Testis (tissue), 3 donors: ENCODE data around the gene PDE6H. TPM values are rescaled to one million over a fixed set of nuclear protein-coding genes. Genes with fewer than 3 reads are reported as not detected.

ENCODE experiments used
- DNase-seq: peaks from one replicate; pipeline ENCODE4 v3.0.0-alpha.2; 2019
- H3K27ac ChIP-seq, 2 donors: fragments of 200-600 bp; sonication (generic); one replicate each; pipeline ENCODE4 v1.5.1; 2019
- H3K27me3 ChIP-seq: fragments of 200-600 bp; sonication (generic); one replicate; pipeline ENCODE4 v1.5.1; 2019
- H3K36me3 ChIP-seq: fragments of 200-600 bp; sonication (generic); one replicate; pipeline ENCODE4 v1.5.1; 2017; ENCODE audit warnings: low read depth; ENCODE audit errors: missing control alignments
- H3K4me1 ChIP-seq: fragments of 200-600 bp; sonication (generic); one replicate; pipeline ENCODE4 v1.5.1; 2019
- H3K4me3 ChIP-seq, 2 donors: fragments of 200-600 bp; sonication (generic); one replicate each; pipeline ENCODE4 v1.5.1; 2017 to 2019
- H3K9me3 ChIP-seq: fragments of 200-600 bp; sonication (generic); one replicate; pipeline ENCODE4 v1.5.1; 2017
- POLR2A ChIP-seq: fragments of 450-650 bp; IDR thresholded peaks from one replicate; pipeline ENCODE4 v1.6.1; 2017; ENCODE audit warnings: antibody characterized with exemption, mild to moderate bottlenecking, moderate library complexity
- WGBS, 2 donors: methylation state at CpG; one replicate each; pipeline ENCODE4 v1.1.5; 2018; 5-methylcytosine and 5-hydroxymethylcytosine counted together
- intact Hi-C: fragments of 100-400 bp; cut with DNase I; formaldehyde crosslinking; loops from one replicate; pipeline ENCODE4 v1.15.1; 2023; ENCODE audit warnings: low total_unique reads
- polyA plus RNA-seq: library from polyadenylated mRNA; stranded (reverse); fragments of 350-450 nt; fragmentation: Illumina TruSeq; extraction: RNeasy Lipid Tissue Mini Kit (QIAGEN cat#74804); gene quantifications from one replicate; pipeline ENCODE4 v1.2.3, GENCODE V29; 2014; ENCODE audit warnings: low read depth, low replicate concordance; ENCODE audit not compliant: insufficient read depth
- total RNA-seq, 2 donors: library from RNA; depleted of rRNA; stranded (reverse); fragments of >200 nt; gene quantifications; one replicate each; pipeline ENCODE4 v1.2.3, GENCODE V29; 2016
- TF ChIP-seq, protein P1 (sequence below), 3 experiments: fragments of 450-650 bp in 2 of 3; fragments of 200-600 bp in 1 of 3; sonication (generic) in 1 of 3; IDR thresholded peaks; one replicate each; pipeline ENCODE4 v1.5.1; 2016 to 2019; ENCODE audit warnings: antibody characterized with exemption in 3 of 3, mild to moderate bottlenecking in 2 of 3, moderate library complexity in 1 of 3

Gene PDE6H
- total and polyA plus RNA-seq, 3 donors from 2014 or later, result not detected

DNA sequence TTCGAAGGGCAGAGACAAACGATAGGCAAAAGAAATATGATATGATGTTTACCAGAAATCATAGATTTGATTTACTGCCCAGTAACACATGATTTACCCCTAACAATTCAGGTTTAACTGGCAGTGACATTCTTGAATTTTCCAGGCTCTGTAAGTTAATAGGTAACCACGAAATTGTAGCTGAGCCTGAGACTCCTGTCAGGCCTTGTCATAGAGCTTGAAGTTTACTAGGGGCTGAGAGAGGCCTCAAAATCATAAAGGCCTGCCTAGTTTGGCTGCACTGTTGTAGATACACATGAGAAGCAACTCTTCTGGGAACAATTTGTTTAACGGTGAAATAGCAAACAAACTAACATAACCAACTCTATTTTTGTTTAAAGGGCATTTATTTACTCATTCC lies 37.8 kb upstream of the PDE6H start:
- Histone ChIP-seq H3K36me3 (no peaks in the 10 kb centered on the region), H3K27me3 (no peaks in the 10 kb centered on the region), H3K4me1 (no peaks in the 10 kb centered on the region), H3K9me3 (no peaks in the 10 kb centered on the region), H3K4me3 (no peak overlapping the region), H3K27ac (peak overlapping the region in 1 of 2 donors; percentile 43)
- TF ChIP-seq, protein P1, sequence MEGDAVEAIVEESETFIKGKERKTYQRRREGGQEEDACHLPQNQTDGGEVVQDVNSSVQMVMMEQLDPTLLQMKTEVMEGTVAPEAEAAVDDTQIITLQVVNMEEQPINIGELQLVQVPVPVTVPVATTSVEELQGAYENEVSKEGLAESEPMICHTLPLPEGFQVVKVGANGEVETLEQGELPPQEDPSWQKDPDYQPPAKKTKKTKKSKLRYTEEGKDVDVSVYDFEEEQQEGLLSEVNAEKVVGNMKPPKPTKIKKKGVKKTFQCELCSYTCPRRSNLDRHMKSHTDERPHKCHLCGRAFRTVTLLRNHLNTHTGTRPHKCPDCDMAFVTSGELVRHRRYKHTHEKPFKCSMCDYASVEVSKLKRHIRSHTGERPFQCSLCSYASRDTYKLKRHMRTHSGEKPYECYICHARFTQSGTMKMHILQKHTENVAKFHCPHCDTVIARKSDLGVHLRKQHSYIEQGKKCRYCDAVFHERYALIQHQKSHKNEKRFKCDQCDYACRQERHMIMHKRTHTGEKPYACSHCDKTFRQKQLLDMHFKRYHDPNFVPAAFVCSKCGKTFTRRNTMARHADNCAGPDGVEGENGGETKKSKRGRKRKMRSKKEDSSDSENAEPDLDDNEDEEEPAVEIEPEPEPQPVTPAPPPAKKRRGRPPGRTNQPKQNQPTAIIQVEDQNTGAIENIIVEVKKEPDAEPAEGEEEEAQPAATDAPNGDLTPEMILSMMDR (IDR thresholded peaks at IDR 0.05), result no peak
- TF ChIP-seq POLR2A, result no peak
- intact Hi-C loops, result no loop called here
- no peak for DNase-seq
- 55 to 60% methylated on average over 4 of the region's 4 CpGs for WGBS, 2 donors

DNA sequence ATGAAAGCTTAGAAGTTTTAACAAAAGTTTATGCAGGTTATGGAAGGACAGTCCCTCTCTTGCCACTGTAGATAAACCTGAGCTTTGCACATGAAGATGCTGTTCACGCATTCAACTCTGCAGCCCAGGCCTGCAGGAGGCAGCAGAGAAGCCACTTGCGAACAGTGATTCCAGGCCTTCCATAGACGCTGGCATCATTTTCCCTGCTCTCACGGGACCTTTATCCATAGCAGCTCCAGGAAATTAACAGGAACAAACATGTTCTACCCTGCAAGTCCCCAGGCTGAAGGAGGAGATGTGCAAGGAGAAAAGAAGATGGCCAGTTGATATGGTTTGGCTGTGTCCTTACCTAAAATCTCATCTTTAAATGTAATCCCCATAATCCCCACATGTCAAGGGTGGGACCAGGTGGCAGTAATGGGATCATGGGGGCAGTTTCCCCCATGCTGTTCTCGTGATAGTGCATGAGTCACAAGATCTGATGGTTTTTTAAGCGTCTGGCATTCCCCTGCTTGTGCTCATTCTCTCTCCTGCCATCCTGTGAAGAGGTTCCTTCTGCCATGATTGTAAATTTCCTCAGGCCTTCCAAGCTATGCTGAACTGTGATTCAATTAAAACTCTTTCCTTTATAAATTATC lies 36.5 kb upstream of the PDE6H start:
- TF ChIP-seq POLR2A, result no peak
- TF ChIP-seq, protein P1 (IDR thresholded peaks at IDR 0.05), result no peak
- no peak for DNase-seq
- intact Hi-C loops, result no loop called here
- WGBS, 2 donors, result 81 to 89% methylated on average over 6 of the region's 6 CpGs
- no peaks in the 10 kb centered on the region for H3K9me3 ChIP-seq
- H3K27me3 ChIP-seq, result no peaks in the 10 kb centered on the region
- H3K4me3 ChIP-seq, result no peak overlapping the region
- H3K27ac ChIP-seq, result no peak overlapping the region
- no peaks in the 10 kb centered on the region for H3K4me1 ChIP-seq
- no peaks in the 10 kb centered on the region for H3K36me3 ChIP-seq

DNA sequence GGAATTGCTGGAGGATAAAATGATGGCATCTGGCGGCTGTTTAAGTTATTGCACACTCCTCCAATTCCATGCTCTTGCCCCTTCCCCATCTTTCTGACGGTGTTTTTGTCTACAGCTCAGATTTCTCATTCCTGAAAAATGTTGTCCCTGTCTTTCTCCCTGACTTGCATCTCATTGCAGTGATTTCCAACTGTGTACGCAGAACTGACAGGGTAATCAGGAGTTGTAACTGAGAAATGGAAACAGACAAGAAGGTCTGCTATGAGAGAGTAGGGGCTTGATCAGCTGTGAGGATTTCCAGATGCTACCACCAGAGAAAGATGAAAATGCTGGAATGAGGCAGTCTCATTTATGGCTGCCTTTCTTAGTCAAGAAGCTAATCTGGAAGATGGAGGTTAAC lies 35.8 kb upstream of the PDE6H start:
- Histone ChIP-seq H3K27me3 (no peaks in the 10 kb centered on the region), H3K36me3 (no peaks in the 10 kb centered on the region), H3K4me3 (no peak overlapping the region), H3K9me3 (no peaks in the 10 kb centered on the region), H3K27ac (no peak overlapping the region), H3K4me1 (no peaks in the 10 kb centered on the region)
- TF ChIP-seq, protein P1 (IDR thresholded peaks at IDR 0.05), result no peak
- TF ChIP-seq POLR2A, result no peak
- no peak for DNase-seq
- WGBS, 2 donors, result 91 to 93% methylated on average over 3 of the region's 3 CpGs
- intact Hi-C loops, result no loop called here

DNA sequence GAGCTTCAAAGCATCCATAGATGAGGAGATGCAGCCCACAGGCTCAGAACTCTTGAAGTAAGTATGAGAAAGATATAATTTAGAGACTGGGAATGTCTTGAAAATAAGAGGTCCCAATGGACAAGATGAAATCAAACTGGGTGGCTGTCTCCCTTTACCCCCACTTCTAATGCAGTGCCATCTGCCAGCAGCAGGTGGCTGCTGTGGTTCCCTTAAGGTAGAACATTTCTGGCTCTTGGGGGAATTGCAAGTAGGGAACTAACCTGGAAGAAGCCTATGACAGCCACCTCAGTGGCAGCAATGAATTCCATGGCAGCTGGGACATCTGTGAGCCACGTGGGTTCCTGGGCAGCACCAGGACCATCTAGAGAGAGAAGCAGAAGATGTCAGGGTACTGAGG lies 35.2 kb upstream of the PDE6H start:
- intact Hi-C loops, result no loop called here
- Histone ChIP-seq H3K27me3 (no peaks in the 10 kb centered on the region), H3K9me3 (no peaks in the 10 kb centered on the region), H3K36me3 (no peaks in the 10 kb centered on the region), H3K4me1 (no peaks in the 10 kb centered on the region), H3K4me3 (no peak overlapping the region), H3K27ac (no peak overlapping the region)
- DNase-seq, result no peak
- WGBS, 2 donors, result 80 to 100% methylated on average over 1 of the region's 1 CpG
- no peak for TF ChIP-seq POLR2A
- TF ChIP-seq, protein P1 (IDR thresholded peaks at IDR 0.05), result no peak

DNA sequence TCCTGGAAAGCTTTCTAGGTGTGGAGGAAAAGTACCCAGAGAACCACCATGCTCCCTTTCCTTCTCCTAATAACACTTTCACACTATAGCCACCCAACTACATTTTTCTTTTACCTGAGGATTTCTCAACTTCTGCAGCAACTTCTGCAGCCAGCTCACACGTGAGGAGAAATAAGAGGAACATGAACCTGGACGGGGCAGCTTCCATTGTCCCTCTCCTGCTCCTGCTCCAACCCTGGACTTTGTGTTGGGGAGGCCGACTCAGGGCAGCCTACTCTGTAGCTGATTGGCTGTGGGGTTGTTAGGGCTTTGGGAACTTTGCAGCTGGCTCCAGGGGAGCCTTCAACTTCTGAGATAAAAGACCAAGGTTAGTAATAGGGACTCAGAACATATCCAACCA lies 34.5 kb upstream of the PDE6H start, which contains the start of gene ERP27:
TSS of gene ERP27 (minus strand) at position 237 of the 400 bp plus-strand sequence. CDS start at position 208, 29 bp downstream.
- Histone ChIP-seq H3K9me3 (no peaks in the 10 kb centered on the region), H3K27me3 (no peaks in the 10 kb centered on the region), H3K27ac (no peak within 1 kb of the TSS), H3K4me1 (no peaks in the 10 kb centered on the region), H3K36me3 (no peaks in the 10 kb centered on the region), H3K4me3 (no peak within 1 kb of the TSS)
- DNase-seq, result no peak
- TF ChIP-seq POLR2A, result no peak
- TF ChIP-seq, protein P1 (IDR thresholded peaks at IDR 0.05), result no peak
- WGBS, 2 donors, result 78 to 79% methylated on average over 3 of the region's 3 CpGs
- intact Hi-C loops, result no loop called here
